T-helper 22 cell (primary cell): ENCODE measurements around the gene PCMTD2.
"Not testable (repeated sequence)": the region's sequence is repeated elsewhere in the genome, so short reads cannot be mapped to it uniquely, and the experiment has no call there.

Experiments used
- DNase-seq: peaks from one replicate; pipeline ENCODE4 v3.0.0-alpha.2; 2020; ENCODE audit warnings: low read depth

PCMTD2 gene

DNA sequence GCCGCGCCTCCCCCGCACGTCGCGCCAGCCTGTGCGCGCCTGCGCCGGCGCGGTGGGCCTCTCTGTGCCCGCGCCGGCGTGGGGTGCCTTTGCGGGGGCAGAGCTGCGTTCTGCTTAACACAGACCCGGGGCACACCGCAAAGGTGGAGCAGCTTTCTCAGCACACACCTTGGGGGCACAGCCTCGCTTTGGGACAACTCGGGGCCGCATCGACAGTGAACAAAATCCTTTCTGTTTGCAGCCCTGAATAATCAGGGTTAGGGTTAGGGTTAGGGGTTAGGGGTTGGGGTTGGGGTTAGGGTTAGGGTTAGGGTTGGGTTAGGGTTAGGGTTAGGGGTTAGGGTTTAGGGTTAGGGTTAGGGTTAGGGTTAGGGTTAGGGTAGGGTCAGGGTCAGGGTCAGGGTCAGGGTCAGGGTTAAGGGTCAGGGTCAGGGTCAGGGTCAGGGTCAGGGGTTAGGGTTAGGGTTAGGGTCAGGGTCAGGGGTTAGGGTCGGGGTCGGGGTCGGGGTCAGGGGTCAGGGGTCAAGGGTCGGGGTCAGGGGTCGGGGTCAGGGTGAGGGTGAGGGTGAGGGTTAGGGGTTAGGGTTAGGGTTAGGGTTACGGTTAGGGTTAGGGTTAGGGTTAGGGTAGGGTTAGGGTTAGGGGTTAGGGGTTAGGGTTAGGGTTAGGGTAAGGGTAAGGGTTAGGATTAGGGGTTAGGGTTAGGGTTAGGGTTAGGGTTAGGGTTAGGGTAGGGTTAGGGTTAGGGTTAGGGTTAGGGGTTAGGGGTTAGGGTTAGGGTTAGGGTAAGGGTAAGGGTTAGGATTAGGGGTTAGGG lies 31.1 kb downstream of the PCMTD2 start:
- DNase-seq, result not testable (repeated sequence)

DNA sequence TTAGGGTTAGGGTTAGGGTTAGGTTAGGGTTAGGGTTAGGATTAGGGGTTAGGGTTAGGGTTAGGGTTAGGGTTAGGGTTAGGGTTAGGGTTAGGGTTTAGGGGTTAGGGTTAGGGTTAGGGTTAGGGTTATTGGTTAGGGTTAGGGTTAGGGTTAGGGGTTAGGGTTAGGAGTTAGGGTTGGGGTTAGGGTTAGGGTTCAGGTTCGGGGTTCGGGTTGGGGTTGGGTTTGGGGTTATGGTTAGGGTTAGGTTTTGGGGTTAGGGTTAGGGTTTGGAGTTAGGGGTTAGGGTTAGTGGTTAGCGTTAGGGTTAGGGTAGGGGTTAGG lies 31.7 kb downstream of the PCMTD2 start:
- not testable (repeated sequence) for DNase-seq

DNA sequence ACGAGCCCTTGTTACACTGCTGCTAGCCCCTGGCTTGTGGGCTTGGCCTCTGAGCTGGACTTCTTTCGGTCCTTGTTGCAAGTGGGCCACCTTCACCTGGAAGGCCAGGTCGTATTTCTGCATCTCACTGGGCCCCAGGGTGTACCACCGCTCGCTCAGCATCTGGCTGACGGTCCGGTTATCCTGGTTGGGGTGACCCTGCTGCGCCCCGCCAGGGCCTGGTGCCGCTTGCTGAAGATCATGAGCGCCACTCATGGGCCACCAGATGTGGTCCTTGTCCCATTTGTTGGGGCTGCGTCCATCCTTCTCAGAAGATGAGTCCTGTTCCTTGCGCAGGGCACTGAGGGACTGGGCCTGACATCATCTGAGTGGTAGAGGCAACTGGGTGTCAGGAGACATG lies 36.6 kb downstream of the PCMTD2 start:
- not testable (repeated sequence) for DNase-seq

DNA sequence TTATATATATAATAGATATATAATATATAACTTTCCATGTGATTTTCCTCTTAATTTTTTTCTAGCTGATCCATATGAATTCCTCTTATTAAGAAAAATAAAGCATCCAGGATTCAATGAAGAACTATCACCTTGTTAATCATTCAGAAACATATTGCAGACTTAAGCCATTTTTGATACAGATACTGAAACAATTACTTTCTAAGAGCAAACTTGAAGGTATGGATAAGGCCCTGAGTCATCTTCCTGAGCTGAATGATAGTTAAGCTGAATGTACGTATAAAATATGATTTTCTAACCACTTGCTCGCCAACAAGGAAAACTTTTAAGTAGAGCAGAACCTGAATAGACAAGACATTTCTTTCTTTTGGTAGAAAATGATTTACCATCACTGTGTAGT lies 47.5 kb downstream of the PCMTD2 start:
- DNase-seq, result not testable (repeated sequence)

DNA sequence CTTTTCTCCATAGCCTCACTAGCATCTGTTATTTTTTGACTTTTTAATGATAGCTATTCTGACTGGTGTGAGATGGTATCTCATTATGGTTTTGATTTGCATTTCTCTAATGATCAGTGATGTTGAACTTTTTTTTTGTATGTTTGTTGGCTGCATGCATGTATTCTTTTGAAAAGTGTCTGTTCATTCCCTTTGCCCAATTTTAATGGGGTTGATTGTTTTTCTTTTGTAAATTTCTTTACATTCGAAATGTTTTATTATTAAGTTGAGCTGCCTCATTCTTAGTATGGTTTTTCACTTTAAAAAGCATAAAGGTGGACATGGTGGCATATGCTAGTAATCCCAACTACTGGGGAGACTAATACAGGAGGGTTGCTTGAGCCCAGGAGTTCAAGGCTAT lies 58.2 kb downstream of the PCMTD2 start:
- not testable (repeated sequence) for DNase-seq

DNA sequence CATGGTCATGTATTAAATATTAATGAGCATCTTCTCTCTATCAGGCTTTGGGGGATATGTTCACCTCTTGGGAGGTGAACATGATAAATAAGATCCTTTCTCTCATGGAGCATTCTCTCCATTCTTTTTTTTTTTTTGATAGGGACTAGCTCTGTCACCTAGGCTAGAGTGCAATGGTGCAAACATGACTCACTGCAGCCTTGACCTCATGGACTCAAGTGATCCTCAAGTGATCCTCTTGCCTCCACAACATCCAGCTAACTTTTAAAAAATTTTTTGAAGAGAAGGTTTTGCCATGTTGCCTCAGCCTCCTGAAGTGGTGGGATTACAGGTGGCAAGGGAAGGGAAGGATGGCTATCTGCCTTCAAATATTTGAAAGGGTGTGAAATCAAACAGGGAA lies 59.8 kb downstream of the PCMTD2 start:
- DNase-seq, result not testable (repeated sequence)

DNA sequence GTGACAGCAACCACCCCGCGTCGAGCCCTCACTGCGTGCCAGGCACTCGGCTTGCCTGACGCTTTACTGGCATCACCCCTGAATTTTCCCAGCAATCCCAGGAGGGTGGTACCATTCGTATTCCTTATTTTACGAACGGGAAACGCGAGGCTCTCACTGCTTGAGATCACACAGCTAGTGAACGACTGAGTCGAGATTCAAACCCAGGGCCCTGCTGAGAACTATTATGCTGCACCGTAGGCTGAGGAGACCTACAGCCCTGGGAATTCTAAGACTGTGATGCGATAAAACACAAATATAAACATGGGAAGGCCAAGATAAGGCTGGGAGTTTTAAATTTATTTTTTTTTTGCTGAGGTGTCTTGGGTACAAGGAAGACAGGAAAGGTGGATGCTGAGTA lies 60.3 kb downstream of the PCMTD2 start:
- DNase-seq, result not testable (repeated sequence)

DNA sequence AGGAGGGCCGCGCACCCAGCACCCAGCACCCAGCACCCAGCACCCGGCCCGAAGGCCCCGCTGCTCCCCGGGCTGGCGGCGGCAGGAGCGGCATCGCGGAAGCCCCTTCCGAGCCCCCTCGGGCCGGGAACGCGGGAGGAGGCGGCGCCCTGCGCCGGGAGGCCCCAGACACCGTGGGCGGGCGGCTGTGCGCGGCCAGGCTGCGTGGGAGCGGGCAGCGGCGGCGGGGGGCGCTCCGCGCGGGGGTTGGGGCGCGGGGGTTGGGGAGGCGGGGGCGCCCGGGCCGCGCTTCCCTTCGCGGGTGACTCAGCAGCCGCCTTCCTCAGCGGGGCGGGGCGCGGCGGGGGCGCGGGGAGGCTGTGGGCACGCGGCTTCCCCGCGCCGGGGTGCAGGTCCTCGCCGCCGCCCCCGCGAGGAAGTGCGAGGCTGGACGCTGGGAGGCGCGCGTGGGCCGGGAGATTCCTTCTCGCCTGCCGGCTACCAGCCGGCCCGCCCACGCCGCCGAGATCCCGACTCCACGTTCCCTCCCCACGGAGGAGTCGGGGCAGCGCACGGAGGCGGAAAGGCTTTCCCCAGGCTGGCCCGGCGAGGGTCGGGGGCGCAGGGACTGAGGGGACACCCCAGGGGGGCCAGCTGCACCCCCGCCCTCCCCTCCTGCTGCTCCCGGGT lies 61.0 kb downstream of the PCMTD2 start:
- DNase-seq, result not testable (repeated sequence)

DNA sequence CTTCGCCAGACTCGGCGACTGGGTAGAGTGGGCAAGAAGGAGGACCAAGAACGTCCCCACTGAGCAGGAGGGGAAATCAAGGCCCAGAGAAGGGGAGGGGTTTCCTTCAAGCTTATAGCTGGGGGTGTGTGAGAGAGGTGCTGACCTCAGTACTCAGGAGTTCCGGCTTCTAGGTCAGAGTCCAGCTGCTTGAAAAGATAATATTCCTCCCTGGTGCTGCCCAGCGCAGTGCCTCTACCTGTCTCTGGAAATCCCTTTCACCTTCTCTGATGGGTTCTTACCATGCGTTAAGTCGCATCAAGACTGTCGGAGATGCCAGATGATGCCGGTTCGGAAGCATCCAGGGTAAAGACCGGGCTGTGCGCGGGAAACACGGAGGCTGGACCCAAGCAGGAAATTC lies 61.8 kb downstream of the PCMTD2 start:
- not testable (repeated sequence) for DNase-seq

DNA sequence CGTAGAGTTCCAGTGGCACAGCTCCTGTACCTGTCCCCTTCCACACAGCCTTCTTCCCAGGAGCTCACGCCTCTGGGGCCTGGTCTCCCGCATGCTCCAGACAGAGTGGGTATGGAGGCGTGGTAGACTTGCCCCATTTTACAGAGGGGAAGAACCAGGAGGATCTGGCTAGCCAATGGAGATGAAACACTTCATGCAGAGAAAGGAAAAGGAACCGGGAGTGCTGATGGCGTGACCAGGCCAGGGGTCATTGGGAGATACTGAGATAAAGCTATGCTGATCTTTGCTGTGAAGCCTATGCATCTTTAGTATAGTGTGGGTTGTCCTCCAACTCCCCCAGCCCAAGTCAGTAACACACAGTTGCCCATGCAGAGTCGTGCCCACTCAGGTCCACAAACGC lies 62.5 kb downstream of the PCMTD2 start:
- DNase-seq, result not testable (repeated sequence)

DNA sequence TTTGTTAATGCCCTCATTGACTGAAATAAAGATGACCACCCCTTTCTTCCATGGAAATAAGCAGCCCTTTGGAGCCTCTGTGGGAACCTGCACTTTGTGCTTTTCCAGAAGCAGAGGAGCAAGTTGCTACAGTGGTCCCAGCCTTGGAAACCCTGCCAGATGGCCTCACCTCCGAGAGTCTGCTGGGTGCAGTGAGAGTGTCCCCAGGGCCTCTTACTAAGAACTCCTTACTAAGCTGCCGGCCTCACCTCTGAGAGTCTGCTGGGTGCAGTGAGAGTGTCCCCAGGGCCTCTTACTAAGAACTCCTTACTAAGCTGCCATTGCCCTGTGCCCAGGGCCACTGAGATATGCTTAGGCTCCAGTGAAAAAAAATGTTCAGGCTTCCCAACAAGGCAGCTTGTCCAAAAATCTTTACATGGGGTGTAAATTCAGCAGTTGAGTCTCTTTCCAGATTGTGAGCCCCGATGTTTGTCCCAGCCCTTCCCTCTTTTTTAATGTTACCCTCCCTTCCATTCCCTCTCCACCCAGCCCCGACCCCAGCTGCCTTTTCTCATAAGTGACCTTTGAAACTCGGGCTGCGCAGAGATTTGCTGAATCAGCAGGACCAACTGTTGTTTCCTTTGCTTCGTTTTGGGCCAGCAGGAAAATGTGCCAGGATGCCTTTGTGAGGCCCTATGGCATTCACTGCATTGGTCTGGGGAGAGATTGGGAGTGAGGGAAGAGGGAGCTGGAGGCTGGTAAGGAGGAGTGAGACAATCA lies 66.7 kb downstream of the PCMTD2 start:
- not testable (repeated sequence) for DNase-seq
